HEK293 (cell line): ENCODE results near the gene PRRT1.

Experiments
- CTCF ChIP-seq: fragments of 450-650 bp; formaldehyde crosslinking; IDR thresholded peaks from 2 replicates; pipeline ENCODE4 v1.5.1; 2016; ENCODE audit warnings: missing biosample characterization, missing genetic modification characterization
- EGR2 ChIP-seq: fragments of 450-650 bp; formaldehyde crosslinking; IDR thresholded peaks from 2 replicates; pipeline ENCODE4 v1.5.1; 2016; ENCODE audit warnings: low read depth, missing biosample characterization, missing genetic modification characterization
- HOXD13 ChIP-seq: sonication (generic); formaldehyde crosslinking; IDR thresholded peaks from 2 replicates; pipeline ENCODE4 v1.8.0; 2022; ENCODE audit warnings: missing genetic modification reagents, borderline replicate concordance
- KLF10 ChIP-seq: fragments of 450-650 bp; IDR thresholded peaks from 2 replicates; pipeline ENCODE4 v1.5.1; 2018; ENCODE audit warnings: missing biosample characterization, mild to moderate bottlenecking, missing genetic modification characterization
- ZEB2 ChIP-seq: fragments of 450-650 bp; formaldehyde crosslinking; IDR thresholded peaks from 2 replicates; pipeline ENCODE4 v1.5.1; 2016; ENCODE audit warnings: missing biosample characterization, missing genetic modification characterization
- ZNF114 ChIP-seq: fragments of 450-650 bp; formaldehyde crosslinking; IDR thresholded peaks from 2 replicates; pipeline ENCODE4 v1.5.0; 2017; ENCODE audit warnings: missing biosample characterization, missing genetic modification characterization
- ZNF138 ChIP-seq: fragments of 450-650 bp; formaldehyde crosslinking; IDR thresholded peaks from 2 replicates; pipeline ENCODE4 v1.5.1; 2016; ENCODE audit warnings: missing biosample characterization, missing genetic modification characterization, borderline replicate concordance
- ZNF274 ChIP-seq, 2 experiments: fragments of 200-500 bp in 1 of 2; fragments of 450-650 bp in 1 of 2; sonication (Bioruptor generic) in 1 of 2; formaldehyde crosslinking in 1 of 2; IDR thresholded peaks; 2 replicates each; pipeline versions ENCODE4 v1.5.1 to v1.6.1; 2014 to 2016; ENCODE audit warnings: borderline replicate concordance in 1 of 2, inconsistent platforms in 1 of 2, low read length in 1 of 2, missing biosample characterization in 1 of 2, missing genetic modification characterization in 1 of 2
- ZNF324 ChIP-seq: fragments of 450-650 bp; formaldehyde crosslinking; IDR thresholded peaks from 2 replicates; pipeline ENCODE4 v1.5.1; 2016; ENCODE audit warnings: missing biosample characterization, missing genetic modification characterization
- ZNF558 ChIP-seq: fragments of 450-650 bp; formaldehyde crosslinking; IDR thresholded peaks from 2 replicates; pipeline ENCODE4 v1.5.1; 2016; ENCODE audit warnings: missing biosample characterization, missing genetic modification characterization
- ZNF837 ChIP-seq: fragments of 450-650 bp; formaldehyde crosslinking; IDR thresholded peaks from 2 replicates; pipeline ENCODE4 v1.5.1; 2016; ENCODE audit warnings: missing biosample characterization, missing genetic modification characterization
- TF ChIP-seq, protein P1 (sequence below): fragments of 450-650 bp; formaldehyde crosslinking; IDR thresholded peaks from 2 replicates; pipeline ENCODE4 v1.5.1; 2016; ENCODE audit warnings: missing biosample characterization, missing genetic modification characterization

DNA sequence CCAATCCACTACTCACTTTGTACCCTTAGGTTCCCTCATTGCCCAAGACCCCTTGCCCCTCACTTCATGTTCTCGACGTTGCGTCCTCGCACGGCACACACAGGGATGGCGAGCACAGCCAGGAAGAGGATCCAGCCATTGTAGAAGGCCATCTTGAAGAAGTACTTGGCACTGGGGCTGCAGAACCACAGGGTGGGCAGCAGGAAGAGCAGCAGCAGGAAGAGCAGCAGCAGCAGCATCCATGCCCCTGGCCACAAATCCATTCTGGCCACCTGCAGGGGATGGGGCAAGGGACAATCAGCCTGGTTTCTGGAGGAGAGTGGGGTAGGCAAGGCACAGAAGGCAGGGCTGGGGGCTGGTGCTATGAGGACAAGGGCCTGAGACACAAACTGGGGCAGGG lies 19.5 kb upstream of the PRRT1 start:
- TF ChIP-seq KLF10 (tag by site-specific recombination) = no peak
- TF ChIP-seq ZNF138 (tag by site-specific recombination) = no peak
- no peak for TF ChIP-seq CTCF (tag by site-specific recombination)
- no peak for TF ChIP-seq EGR2 (tag by site-specific recombination)
- TF ChIP-seq, protein P1, sequence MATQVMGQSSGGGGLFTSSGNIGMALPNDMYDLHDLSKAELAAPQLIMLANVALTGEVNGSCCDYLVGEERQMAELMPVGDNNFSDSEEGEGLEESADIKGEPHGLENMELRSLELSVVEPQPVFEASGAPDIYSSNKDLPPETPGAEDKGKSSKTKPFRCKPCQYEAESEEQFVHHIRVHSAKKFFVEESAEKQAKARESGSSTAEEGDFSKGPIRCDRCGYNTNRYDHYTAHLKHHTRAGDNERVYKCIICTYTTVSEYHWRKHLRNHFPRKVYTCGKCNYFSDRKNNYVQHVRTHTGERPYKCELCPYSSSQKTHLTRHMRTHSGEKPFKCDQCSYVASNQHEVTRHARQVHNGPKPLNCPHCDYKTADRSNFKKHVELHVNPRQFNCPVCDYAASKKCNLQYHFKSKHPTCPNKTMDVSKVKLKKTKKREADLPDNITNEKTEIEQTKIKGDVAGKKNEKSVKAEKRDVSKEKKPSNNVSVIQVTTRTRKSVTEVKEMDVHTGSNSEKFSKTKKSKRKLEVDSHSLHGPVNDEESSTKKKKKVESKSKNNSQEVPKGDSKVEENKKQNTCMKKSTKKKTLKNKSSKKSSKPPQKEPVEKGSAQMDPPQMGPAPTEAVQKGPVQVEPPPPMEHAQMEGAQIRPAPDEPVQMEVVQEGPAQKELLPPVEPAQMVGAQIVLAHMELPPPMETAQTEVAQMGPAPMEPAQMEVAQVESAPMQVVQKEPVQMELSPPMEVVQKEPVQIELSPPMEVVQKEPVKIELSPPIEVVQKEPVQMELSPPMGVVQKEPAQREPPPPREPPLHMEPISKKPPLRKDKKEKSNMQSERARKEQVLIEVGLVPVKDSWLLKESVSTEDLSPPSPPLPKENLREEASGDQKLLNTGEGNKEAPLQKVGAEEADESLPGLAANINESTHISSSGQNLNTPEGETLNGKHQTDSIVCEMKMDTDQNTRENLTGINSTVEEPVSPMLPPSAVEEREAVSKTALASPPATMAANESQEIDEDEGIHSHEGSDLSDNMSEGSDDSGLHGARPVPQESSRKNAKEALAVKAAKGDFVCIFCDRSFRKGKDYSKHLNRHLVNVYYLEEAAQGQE (tag by site-specific recombination) = no peak
- no peak for TF ChIP-seq ZNF274 (IDR thresholded peaks at IDR 0.05; ENCODE audit: low read length)
- no peak for TF ChIP-seq ZNF274 (tag by site-specific recombination; IDR thresholded peaks at IDR 0.05; ENCODE audit: borderline replicate concordance)
- no peak for TF ChIP-seq ZNF837 (tag by site-specific recombination)
- TF ChIP-seq ZNF114 (tag by site-specific recombination) = no peak
- TF ChIP-seq HOXD13 (CRISPR knock-in tag) = no peak
- no peak for TF ChIP-seq ZNF558
- no peak for TF ChIP-seq ZEB2 (tag by site-specific recombination)
- TF ChIP-seq ZNF324 (tag by site-specific recombination) = no peak
